HepG2 (cell line): ENCODE results near the gene LRRC8E. TPM values are rescaled to one million over a fixed set of nuclear protein-coding genes. Genes with fewer than 3 reads are reported as not detected.

Source experiments
- ADNP ChIP-seq: sonication (generic); formaldehyde crosslinking; IDR thresholded peaks from 2 replicates; pipeline ENCODE4 v1.4.0; 2020; ENCODE audit warnings: missing genetic modification reagents
- ARID4A ChIP-seq: sonication (generic); formaldehyde crosslinking; IDR thresholded peaks from 2 replicates; pipeline ENCODE4 v1.5.0; 2020; ENCODE audit warnings: mild to moderate bottlenecking, missing genetic modification reagents, borderline replicate concordance
- BATF2 ChIP-seq: sonication (generic); formaldehyde crosslinking; IDR thresholded peaks from 2 replicates; pipeline ENCODE4 v1.8.0; 2022; ENCODE audit warnings: mild to moderate bottlenecking, missing genetic modification reagents, moderate library complexity
- EEA1 ChIP-seq: sonication (generic); formaldehyde crosslinking; IDR thresholded peaks from 2 replicates; pipeline ENCODE4 v1.5.1; 2020; ENCODE audit warnings: mild to moderate bottlenecking, missing genetic modification reagents, borderline replicate concordance
- FOXO1 ChIP-seq: sonication (generic); formaldehyde crosslinking; IDR thresholded peaks from 2 replicates; pipeline ENCODE4 v1.4.0; 2020; ENCODE audit warnings: missing genetic modification reagents
- GFI1 ChIP-seq: sonication (generic); formaldehyde crosslinking; IDR thresholded peaks from 2 replicates; pipeline ENCODE4 v1.5.0; 2020; ENCODE audit warnings: missing genetic modification reagents, mild to moderate bottlenecking, borderline replicate concordance
- HDAC2 ChIP-seq: sonication (generic); formaldehyde crosslinking; IDR thresholded peaks from 2 replicates; pipeline ENCODE4 v1.4.0; 2020; ENCODE audit warnings: missing genetic modification reagents
- HMGXB4 ChIP-seq, 2 experiments: sonication (generic) in 1 of 2; formaldehyde crosslinking in 1 of 2; IDR thresholded peaks; 2 replicates each; pipeline versions ENCODE4 v1.4.0 to v1.6.1; 2018 to 2020; ENCODE audit warnings: missing genetic modification reagents in 2 of 2, borderline replicate concordance in 1 of 2, low read depth in 1 of 2, mild to moderate bottlenecking in 1 of 2, missing biosample characterization in 1 of 2
- KAT7 ChIP-seq: IDR thresholded peaks from 2 replicates; pipeline ENCODE4 v1.6.1; 2018; ENCODE audit warnings: borderline replicate concordance, missing compliant biosample characterization
- KLF15 ChIP-seq: sonication (generic); formaldehyde crosslinking; IDR thresholded peaks from 2 replicates; pipeline ENCODE4 v1.8.1; 2023; ENCODE audit warnings: borderline replicate concordance, mild to moderate bottlenecking, inconsistent platforms, missing genetic modification reagents, mixed read lengths
- LCORL ChIP-seq, 2 experiments: fragments of 450-650 bp in 1 of 2; sonication (generic) in 1 of 2; formaldehyde crosslinking in 1 of 2; IDR thresholded peaks; 2 replicates each; pipeline versions ENCODE4 v1.5.0 to v1.6.1; 2017 to 2020; ENCODE audit warnings: antibody characterized with exemption in 1 of 2, missing genetic modification reagents in 1 of 2
- PRMT3 ChIP-seq: sonication (generic); formaldehyde crosslinking; IDR thresholded peaks from 2 replicates; pipeline ENCODE4 v1.8.1; 2022; ENCODE audit warnings: low read depth, mild to moderate bottlenecking, moderate library complexity, missing genetic modification reagents, borderline replicate concordance
- TFE3 ChIP-seq: IDR thresholded peaks from 2 replicates; pipeline ENCODE4 v1.6.1; 2016
- YEATS2 ChIP-seq: sonication (generic); formaldehyde crosslinking; IDR thresholded peaks from 2 replicates; pipeline ENCODE4 v1.4.0; 2020; ENCODE audit warnings: missing genetic modification reagents, borderline replicate concordance
- ZNF335 ChIP-seq: sonication (generic); formaldehyde crosslinking; IDR thresholded peaks from 2 replicates; pipeline ENCODE4 v1.4.0; 2020; ENCODE audit warnings: missing genetic modification reagents
- ZNF629 ChIP-seq: sonication (generic); formaldehyde crosslinking; conservative IDR thresholded peaks from 2 replicates; pipeline ENCODE4 v1.5.0; 2020; ENCODE audit warnings: missing genetic modification reagents
- ZNF772 ChIP-seq: sonication (generic); formaldehyde crosslinking; IDR thresholded peaks from 2 replicates; pipeline ENCODE4 v1.5.0; 2020; ENCODE audit warnings: mild to moderate bottlenecking, missing genetic modification reagents
- ZSCAN25 ChIP-seq: sonication (generic); formaldehyde crosslinking; IDR thresholded peaks from 2 replicates; pipeline ENCODE4 v1.8.0; 2022; ENCODE audit warnings: mild to moderate bottlenecking, missing genetic modification reagents
- polyA plus RNA-seq, 8 experiments: library from polyadenylated mRNA; depleted of rRNA in 3 of 8; stranded (reverse) in 7 of 8; unstranded in 1 of 8; fragments of >200 nt; fragmentation: Illumina TruSeq in 4 of 8; extraction: Trizol in 4 of 8; gene quantifications; 2 replicates each; pipeline versions ENCODE4 v1.2.1 to v1.2.3, GENCODE V29; 2011 to 2016; ENCODE audit warnings: low read depth in 4 of 8, missing spikeins in 1 of 8, mixed read lengths in 1 of 8; ENCODE audit not compliant: insufficient read depth in 1 of 8
- total RNA-seq, 5 experiments: library from RNA; depleted of rRNA; stranded (reverse); fragments of >200 nt; fragmentation: Illumina TruSeq; extraction: Trizol; gene quantifications; 2 replicates each; pipeline ENCODE4 v1.2.3, GENCODE V29; 2016; ENCODE audit warnings: low read depth in 1 of 5

The LRRC8E gene
- total and polyA plus RNA-seq, 2 of the 13 experiments (the other 11 are each of a cell fraction or from before 2014, with no cell fraction given) = 8.0 to 10.3 TPM

- TF ChIP-seq KLF15 = peak; percentile 37; the same call in 1 of the 2 replicates
- TF ChIP-seq ZNF629 (CRISPR knock-in tag) = no peak; the same call in none of the 2 replicates
- peak; percentile 90; the same call in 1 of the 2 replicates for TF ChIP-seq EEA1 (CRISPR knock-in tag)
- TF ChIP-seq GFI1 (CRISPR knock-in tag) = peak; percentile 79; the same call in 1 of the 2 replicates
- no peak for TF ChIP-seq BATF2 (CRISPR knock-in tag)
- TF ChIP-seq ADNP (CRISPR knock-in tag) = peak; percentile 49; the same call in 1 of the 2 replicates
- TF ChIP-seq YEATS2 (CRISPR knock-in tag) = peak; percentile 82; the same call in 1 of the 2 replicates
- TF ChIP-seq FOXO1 (CRISPR knock-in tag) = peak; percentile 82
- TF ChIP-seq LCORL (IDR thresholded peaks at IDR 0.05) = no peak
- peak; percentile 99 for TF ChIP-seq LCORL (CRISPR knock-in tag; IDR thresholded peaks at IDR 0.05)
- peak; percentile 69; the same call in 1 of the 2 replicates for TF ChIP-seq KAT7
- peak; percentile 88 for TF ChIP-seq TFE3 (CRISPR knock-in tag)
- peak; percentile 80 for TF ChIP-seq ZNF772
- peak; percentile 93 to 94 for TF ChIP-seq HMGXB4 (CRISPR knock-in tag; IDR thresholded peaks at IDR 0.05; ENCODE audit: borderline replicate concordance in 1 of 2, low read depth in 1 of 2)
- peak; percentile 66; the same call in 1 of the 2 replicates for TF ChIP-seq ZNF335
- TF ChIP-seq HDAC2 (CRISPR knock-in tag) = peak; percentile 97
- TF ChIP-seq ARID4A = peak; percentile 97
- TF ChIP-seq PRMT3 (CRISPR knock-in tag) = peak; percentile 81; the same call in 1 of the 2 replicates
- peak; percentile 82; the same call in 1 of the 2 replicates for TF ChIP-seq ZSCAN25
Measured at GRCh38 chr19:7852851-7853769, 35.2 kb upstream of the LRRC8E start (continued).
